Hepatocyte (in vitro differentiated cells): ENCODE measurements around the gene MYL9.

Experiments used
- CTCF ChIP-seq: fragments of 200-600 bp; sonication (generic); IDR thresholded peaks from 2 replicates; pipeline ENCODE4 v1.5.1; 2016; ENCODE audit warnings: antibody characterized with exemption, mild to moderate bottlenecking; ENCODE audit not compliant: poor library complexity
- EZH2 ChIP-seq: fragments of 200-600 bp; sonication (generic); IDR thresholded peaks from 2 replicates; pipeline ENCODE4 v1.6.1; 2016; ENCODE audit warnings: antibody characterized with exemption, mild to moderate bottlenecking, borderline replicate concordance
- EZH2phosphoT487 ChIP-seq: fragments of 200-600 bp; sonication (generic); IDR thresholded peaks from one replicate; pipeline ENCODE4 v1.6.1; 2018; ENCODE audit warnings: antibody characterized with exemption, mild to moderate bottlenecking, low read depth, moderate library complexity; ENCODE audit not compliant: unreplicated experiment, severe bottlenecking

GRCh38 chr20:36587388-36588070 is 46.2 kb downstream of the MYL9 start:
- TF ChIP-seq CTCF (no peak), EZH2 (no peak), EZH2phosphoT487 (no peak)
